ENCODE data around the gene GOLPH3.

- TF ChIP-seq RAD21 (IDR thresholded peaks at IDR 0.05; ENCODE audit: low read depth) (no peak), CREB1 (IDR thresholded peaks at IDR 0.05; ENCODE audit: low read depth) (no peak), REST (IDR thresholded peaks at IDR 0.05; ENCODE audit: low read depth) (no peak), TAF1 (IDR thresholded peaks at IDR 0.05; ENCODE audit: low read depth) (no peak), FOXM1 (IDR thresholded peaks at IDR 0.05; ENCODE audit: borderline replicate concordance, low read depth) (no peak), ZBTB7A (IDR thresholded peaks at IDR 0.05; ENCODE audit: low read depth) (no peak), EP300 (IDR thresholded peaks at IDR 0.05; ENCODE audit: borderline replicate concordance) (no peak), TEAD4 (IDR thresholded peaks at IDR 0.05) (no peak), YY1 (IDR thresholded peaks at IDR 0.05; ENCODE audit: low read depth) (no peak), MAX (IDR thresholded peaks at IDR 0.05) (no peak), USF1 (IDR thresholded peaks at IDR 0.05) (no peak), NFIC (IDR thresholded peaks at IDR 0.05) (no peak), CEBPB (IDR thresholded peaks at IDR 0.05) (no peak), EGR1 (IDR thresholded peaks at IDR 0.05) (no peak)
These were observed 36.0 kb upstream of the GOLPH3 start for GRCh38 chr5:32210151-32210550.

Data from Ishikawa (cell line).